CD14-positive monocyte (primary cell): Measurements from ENCODE around the gene ZNF823. TPM values are rescaled to one million over a fixed set of nuclear protein-coding genes. Genes with fewer than 3 reads are reported as not detected.
"Not testable (repeated sequence)": the region's sequence is repeated elsewhere in the genome, so short reads cannot be mapped to it uniquely, and the experiment has no call there.

Experiments used
- DNase-seq, 3 donors: peaks; one replicate each; pipeline ENCODE4 v3.0.0-alpha.2; 2011 to 2022
- H2AFZ ChIP-seq: 2 replicates; pipeline ENCODE4 v1.6.0; 2012; ENCODE audit warnings: mild to moderate bottlenecking, low read depth, low read length, inconsistent platforms; ENCODE audit not compliant: insufficient read depth, poor library complexity, severe bottlenecking
- H3K27ac ChIP-seq, 2 donors: 1 replicate in 1 of 2; 2 replicates in 1 of 2; pipeline ENCODE4 v1.5.1; 2012 to 2013; ENCODE audit warnings: low read length in 2 of 2, control low read depth in 1 of 2, inconsistent platforms in 1 of 2, low read depth in 1 of 2, mild to moderate bottlenecking in 1 of 2
- H3K27me3 ChIP-seq, 2 donors: one replicate each; pipeline versions ENCODE4 v1.6.0 to v1.6.1; 2011 to 2013; ENCODE audit warnings: low read length in 2 of 2; ENCODE audit not compliant: control insufficient read depth in 2 of 2, insufficient read depth in 2 of 2
- H3K36me3 ChIP-seq, 2 donors: replicated peaks in 1 of 2; 1 replicate in 1 of 2; 2 replicates in 1 of 2; pipeline versions ENCODE4 v1.5.1 to v1.6.1; 2012 to 2013; ENCODE audit warnings: low read length in 2 of 2, control low read depth in 1 of 2, inconsistent platforms in 1 of 2, mild to moderate bottlenecking in 1 of 2; ENCODE audit not compliant: insufficient read depth in 2 of 2, control insufficient read depth in 1 of 2
- H3K4me1 ChIP-seq, 2 donors: 1 replicate in 1 of 2; 2 replicates in 1 of 2; pipeline versions ENCODE4 v1.5.1 to v1.6.1; 2012 to 2013; ENCODE audit warnings: low read length in 2 of 2, control low read depth in 1 of 2, inconsistent platforms in 1 of 2, mild to moderate bottlenecking in 1 of 2, moderate library complexity in 1 of 2; ENCODE audit not compliant: insufficient read depth in 2 of 2, control insufficient read depth in 1 of 2
- H3K4me2 ChIP-seq: replicated peaks from 2 replicates; pipeline ENCODE3; 2012; ENCODE audit warnings: low read length, moderate library complexity, mild to moderate bottlenecking; ENCODE audit not compliant: poor library complexity, severe bottlenecking; ENCODE audit errors: extremely low read depth
- H3K4me3 ChIP-seq, 3 experiments: fragments of 200-600 bp in 1 of 3; sonication (generic) in 1 of 3; replicated peaks in 1 of 3; 1 replicate in 2 of 3; 2 replicates in 1 of 3; pipeline ENCODE4 v1.5.1; 2011 to 2013; ENCODE audit warnings: low read length in 3 of 3, mild to moderate bottlenecking in 3 of 3, control low read depth in 2 of 3, low read depth in 2 of 3, inconsistent platforms in 1 of 3, moderate library complexity in 1 of 3
- H3K79me2 ChIP-seq: 2 replicates; pipeline ENCODE4 v1.6.0; 2012; ENCODE audit warnings: mild to moderate bottlenecking, control low read depth, inconsistent platforms, low read length, moderate library complexity; ENCODE audit not compliant: insufficient read depth
- H3K9ac ChIP-seq: 2 replicates; pipeline ENCODE4 v1.6.0; 2017; ENCODE audit warnings: low read length, mild to moderate bottlenecking; ENCODE audit not compliant: insufficient read depth, poor library complexity, severe bottlenecking
- H3K9me3 ChIP-seq, 2 donors: replicated peaks in 1 of 2; 1 replicate in 1 of 2; 2 replicates in 1 of 2; pipeline versions ENCODE4 v1.5.1 to v1.6.1; 2012 to 2013; ENCODE audit warnings: low read length in 2 of 2, control low read depth in 1 of 2; ENCODE audit not compliant: control insufficient read depth in 1 of 2, insufficient read depth in 1 of 2
- H4K20me1 ChIP-seq: 2 replicates; pipeline ENCODE4 v1.6.0; 2012; ENCODE audit warnings: mild to moderate bottlenecking, low read length, control low read depth, moderate library complexity; ENCODE audit not compliant: insufficient read depth
- H3K27ac Mint-ChIP-seq, 7 donors: one replicate each; pipeline ENCODE4 v1.8.0; 2020; ENCODE audit warnings: mild to moderate bottlenecking in 7 of 7, mixed read lengths in 7 of 7, moderate library complexity in 6 of 7, inconsistent platforms in 2 of 7
- H3K27me3 Mint-ChIP-seq, 3 donors: one replicate each; pipeline ENCODE4 v1.8.0; 2021 to 2022; ENCODE audit warnings: low read depth in 3 of 3, mild to moderate bottlenecking in 3 of 3, mixed read lengths in 3 of 3, moderate library complexity in 3 of 3, inconsistent platforms in 1 of 3
- H3K36me3 Mint-ChIP-seq, 2 donors: one replicate each; pipeline ENCODE4 v1.8.0; 2020; ENCODE audit warnings: mixed read lengths in 2 of 2, inconsistent platforms in 1 of 2, mild to moderate bottlenecking in 1 of 2
- H3K4me1 Mint-ChIP-seq: one replicate; pipeline ENCODE4 v1.8.0; 2020; ENCODE audit warnings: mild to moderate bottlenecking, mixed read lengths
- H3K4me3 Mint-ChIP-seq, 2 donors: one replicate each; pipeline ENCODE4 v1.8.0; 2020; ENCODE audit warnings: mild to moderate bottlenecking in 2 of 2, mixed read lengths in 2 of 2, moderate library complexity in 1 of 2
- H3K9me3 Mint-ChIP-seq, 7 donors: one replicate each; pipeline ENCODE4 v1.8.0; 2020 to 2022; ENCODE audit warnings: mixed read lengths in 7 of 7, mild to moderate bottlenecking in 6 of 7, moderate library complexity in 6 of 7, inconsistent platforms in 2 of 7
- WGBS: methylation state at CpG from one replicate; pipeline ENCODE4 v1.1.5; 2013; ENCODE audit warnings: missing lambda C conversion rate; ENCODE audit not compliant: insufficient coverage; 5-methylcytosine and 5-hydroxymethylcytosine counted together
- intact Hi-C, 2 donors: fragments of 100-400 bp; cut with micrococcal nuclease; formaldehyde crosslinking; loops; one replicate each; pipeline versions ENCODE4 v1.15.0 to v1.15.1; 2023
- polyA plus RNA-seq, 3 donors: library from polyadenylated mRNA; depleted of rRNA in 1 of 3; unstranded in 2 of 3; stranded (reverse) in 1 of 3; fragments of 300-500 nt in 2 of 3; fragments of >200 nt in 1 of 3; fragmentation: Illumina TruSeq in 2 of 3; gene quantifications; 1 replicate in 2 of 3; 2 replicates in 1 of 3; pipeline ENCODE4 v1.2.3, GENCODE V29; 2012 to 2021
- TF ChIP-seq, protein P1 (sequence below): fragments of 200-600 bp; IDR thresholded peaks from one replicate; pipeline ENCODE4 v1.8.0; 2022; ENCODE audit warnings: antibody characterized with exemption, mild to moderate bottlenecking

The ZNF823 gene
- polyA plus RNA-seq, 3 donors, result 0.48 to 0.85 (median 0.67) TPM

DNA sequence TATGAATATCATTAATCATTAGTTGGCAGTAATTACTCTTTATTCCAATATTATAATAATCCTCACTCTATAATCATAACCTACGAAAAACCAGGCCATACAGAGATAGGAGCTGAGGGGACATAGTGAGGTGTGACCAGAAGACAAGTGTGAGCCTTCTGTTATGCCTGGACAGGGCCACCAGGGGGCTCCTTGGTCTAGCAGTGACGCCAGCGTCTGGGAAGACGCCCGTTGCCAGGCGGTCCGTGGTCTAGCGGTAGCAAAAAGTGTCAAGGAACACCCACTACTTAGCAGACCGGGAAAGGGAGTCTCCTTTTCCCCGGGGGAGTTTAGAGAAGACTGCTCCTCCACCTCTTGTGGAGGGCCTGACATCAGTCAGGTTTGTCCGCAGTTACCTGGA, 32.8 kb upstream of the ZNF823 start:
- whole genome bisulfite sequencing, result 100% methylated on average over 2 of the region's 11 CpGs
- H2AFZ ChIP-seq, H3K27me3 Mint-ChIP-seq, H4K20me1 ChIP-seq, H3K9ac ChIP-seq, intact Hi-C loops, DNase-seq, H3K27ac ChIP-seq, H3K27me3 ChIP-seq, H3K4me3 Mint-ChIP-seq, H3K4me2 ChIP-seq, H3K27ac Mint-ChIP-seq, H3K4me3 ChIP-seq: not testable (repeated sequence)
- Histone ChIP-seq H3K9me3 (peaks cover 55 to 81% of the 10 kb centered on the region in 2 donors), H3K79me2 (peaks cover 54% of the 10 kb centered on the region), H3K36me3 (peaks cover 0 to 21% of the 10 kb centered on the region in 2 donors), H3K4me1 (peaks cover 11 to 17% of the 10 kb centered on the region in 2 donors)
- TF ChIP-seq, protein P1, sequence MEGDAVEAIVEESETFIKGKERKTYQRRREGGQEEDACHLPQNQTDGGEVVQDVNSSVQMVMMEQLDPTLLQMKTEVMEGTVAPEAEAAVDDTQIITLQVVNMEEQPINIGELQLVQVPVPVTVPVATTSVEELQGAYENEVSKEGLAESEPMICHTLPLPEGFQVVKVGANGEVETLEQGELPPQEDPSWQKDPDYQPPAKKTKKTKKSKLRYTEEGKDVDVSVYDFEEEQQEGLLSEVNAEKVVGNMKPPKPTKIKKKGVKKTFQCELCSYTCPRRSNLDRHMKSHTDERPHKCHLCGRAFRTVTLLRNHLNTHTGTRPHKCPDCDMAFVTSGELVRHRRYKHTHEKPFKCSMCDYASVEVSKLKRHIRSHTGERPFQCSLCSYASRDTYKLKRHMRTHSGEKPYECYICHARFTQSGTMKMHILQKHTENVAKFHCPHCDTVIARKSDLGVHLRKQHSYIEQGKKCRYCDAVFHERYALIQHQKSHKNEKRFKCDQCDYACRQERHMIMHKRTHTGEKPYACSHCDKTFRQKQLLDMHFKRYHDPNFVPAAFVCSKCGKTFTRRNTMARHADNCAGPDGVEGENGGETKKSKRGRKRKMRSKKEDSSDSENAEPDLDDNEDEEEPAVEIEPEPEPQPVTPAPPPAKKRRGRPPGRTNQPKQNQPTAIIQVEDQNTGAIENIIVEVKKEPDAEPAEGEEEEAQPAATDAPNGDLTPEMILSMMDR, result peak; percentile 30
- peaks cover 20% of the 10 kb centered on the region for H3K4me1 Mint-ChIP-seq
- peaks cover 21 to 26% of the 10 kb centered on the region in 2 donors for H3K36me3 Mint-ChIP-seq
- peaks cover 40 to 86% (median 76%) of the 10 kb centered on the region in 7 donors for H3K9me3 Mint-ChIP-seq

DNA sequence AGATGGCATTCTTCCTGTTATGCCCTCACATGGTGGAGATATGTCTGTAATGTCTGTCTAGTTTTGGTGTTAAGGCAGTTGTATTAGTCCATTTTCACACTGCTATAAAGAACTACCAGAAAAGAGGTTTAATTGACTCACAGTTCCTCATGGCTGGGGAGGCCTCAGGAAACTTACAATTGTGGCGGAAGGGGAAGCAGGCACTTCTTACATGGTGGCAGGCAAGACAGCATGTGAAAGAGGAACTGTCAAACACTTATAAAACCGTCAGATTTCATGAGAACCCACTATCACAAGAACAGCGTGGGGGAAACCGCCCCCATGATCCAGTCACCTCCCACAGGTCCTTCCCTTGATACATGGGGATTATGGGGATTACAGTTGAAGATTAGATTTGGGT, 31.2 kb upstream of the ZNF823 start:
- intact Hi-C loops, result no loop called here
- Histone ChIP-seq H3K27ac (no peak overlapping the region), H3K4me1 (peaks cover 13 to 20% of the 10 kb centered on the region in 2 donors), H3K4me2 (no peak overlapping the region), H4K20me1 (no peaks in the 10 kb centered on the region), H3K4me3 (peak overlapping the region in 1 of 3 experiments; percentile 5), H3K79me2 (peaks cover 48% of the 10 kb centered on the region), H3K27me3 (no peaks in the 10 kb centered on the region), H3K36me3 (peaks cover 0 to 12% of the 10 kb centered on the region in 2 donors), H2AFZ (no peak overlapping the region), H3K9ac (no peak overlapping the region), H3K9me3 (peaks cover 45 to 65% of the 10 kb centered on the region in 2 donors)
- Mint-ChIP-seq H3K9me3 (peaks cover 45 to 77% (median 62%) of the 10 kb centered on the region in 7 donors), H3K4me3 (no peak overlapping the region), H3K36me3 (peaks cover 16 to 18% of the 10 kb centered on the region in 2 donors), H3K27ac (peak overlapping the region in 1 of 7 donors; percentile 33), H3K27me3 (peaks cover 0 to 2% (median 1%) of the 10 kb centered on the region in 3 donors), H3K4me1 (peaks cover 22% of the 10 kb centered on the region)
- TF ChIP-seq, protein P1, result no peak
- no CpG with 5 or more reads among the region's 4 CpGs for WGBS
- no peak for DNase-seq
